Endothelial cell of umbilical vein (primary cell): ENCODE results near the gene CFAP46. TPM values are rescaled to one million over a fixed set of nuclear protein-coding genes. Genes with fewer than 3 reads are reported as not detected.

Source experiments
- BruUV-seq: library from RNA; stranded (reverse); fragments of 400-500 nt; replicated peaks from 2 replicates; lab custom pipeline; 2021; lab: Mats Ljungman, UMichigan
- CTCF ChIA-PET: fragments of 300-600, 350-600 bp; sonication (Branson Sonifier 250); formaldehyde crosslinking; loops from one replicate; lab custom pipeline; 2021; ENCODE audit warnings: antibody characterized with exemption, inconsistent platforms; lab: Charles Lee
- POLR2A ChIA-PET: fragments of 300-600, 350-600 bp; sonication (Branson Sonifier 250); formaldehyde crosslinking; loops from one replicate; lab custom pipeline; 2021; ENCODE audit warnings: antibody characterized with exemption, inconsistent platforms; lab: Charles Lee
- DNase-seq: peaks from one replicate; pipeline ENCODE4 v3.0.0-alpha.2; 2011; ENCODE audit warnings: low read depth, low spot score
- FAIRE-seq: peaks from 2 replicates; lab custom pipeline; 2011; peaks lifted over from hg19 to GRCh38; lab: Jason Lieb, UNC
- H2AFZ ChIP-seq: 2 replicates; pipeline ENCODE4 v1.6.0; 2012; ENCODE audit warnings: low read depth, low read length, control low read depth, inconsistent platforms
- H3K27ac ChIP-seq: 2 replicates; pipeline ENCODE4 v1.5.1; 2011; ENCODE audit warnings: low read depth, mild to moderate bottlenecking, control low read depth, low read length, moderate library complexity; ENCODE audit not compliant: insufficient read depth
- H3K27me3 ChIP-seq, 2 experiments: 2 replicates each; pipeline versions ENCODE4 v1.6.0 to v1.6.1; 2011; ENCODE audit warnings: low read length in 2 of 2, mixed read lengths in 1 of 2; ENCODE audit not compliant: control insufficient read depth in 2 of 2, insufficient read depth in 2 of 2
- H3K36me3 ChIP-seq, 2 experiments: 2 replicates in 1 of 2; 3 replicates in 1 of 2; pipeline ENCODE4 v1.5.1; 2011; ENCODE audit warnings: low read length in 2 of 2, mild to moderate bottlenecking in 1 of 2, moderate library complexity in 1 of 2; ENCODE audit not compliant: control insufficient read depth in 2 of 2, insufficient read depth in 2 of 2; ENCODE audit errors: extremely low read depth in 1 of 2
- H3K4me1 ChIP-seq: 3 replicates; pipeline ENCODE4 v1.5.1; 2011; ENCODE audit warnings: mild to moderate bottlenecking, low read length; ENCODE audit not compliant: control insufficient read depth, insufficient read depth; ENCODE audit errors: extremely low read depth
- H3K4me2 ChIP-seq: 2 replicates; pipeline ENCODE4 v1.6.1; 2011; ENCODE audit warnings: low read length, control low read depth, mixed read lengths; ENCODE audit not compliant: insufficient read depth
- H3K4me3 ChIP-seq, 3 experiments: fragments of 200-600 bp in 1 of 3; sonication (generic), shearing (Covaris generic) in 1 of 3; replicated peaks in 1 of 3; 2 replicates each; pipeline ENCODE4 v1.5.1; 2011 to 2016; ENCODE audit warnings: control low read depth in 3 of 3, low read length in 3 of 3, mild to moderate bottlenecking in 2 of 3, inconsistent platforms in 1 of 3, low read depth in 1 of 3, moderate library complexity in 1 of 3; ENCODE audit not compliant: insufficient read depth in 1 of 3
- H3K79me2 ChIP-seq: 2 replicates; pipeline ENCODE4 v1.6.0; 2012; ENCODE audit warnings: low read length, inconsistent platforms; ENCODE audit not compliant: control insufficient read depth, insufficient read depth
- H3K9ac ChIP-seq: replicated peaks from 2 replicates; pipeline ENCODE3; 2011; ENCODE audit warnings: low read length, control low read depth; ENCODE audit not compliant: insufficient read depth; ENCODE audit errors: extremely low read depth
- H3K9me1 ChIP-seq: replicated peaks from 3 replicates; pipeline ENCODE4 v1.6.0; 2011; ENCODE audit warnings: mild to moderate bottlenecking, low read length; ENCODE audit not compliant: control insufficient read depth, insufficient read depth; ENCODE audit errors: extremely low read depth
- H3K9me3 ChIP-seq: replicated peaks from 2 replicates; pipeline ENCODE4 v1.5.1; 2012; ENCODE audit warnings: low read length, inconsistent platforms; ENCODE audit not compliant: control insufficient read depth, insufficient read depth
- H4K20me1 ChIP-seq: replicated peaks from 2 replicates; pipeline ENCODE3; 2011; ENCODE audit warnings: mild to moderate bottlenecking, low read length; ENCODE audit not compliant: control insufficient read depth, insufficient read depth; ENCODE audit errors: extremely low read depth
- EZH2 ChIP-seq: IDR thresholded peaks from 2 replicates; pipeline ENCODE4 v1.6.1; 2012; ENCODE audit warnings: borderline replicate concordance, low read depth, mild to moderate bottlenecking, moderate library complexity, low read length, inconsistent platforms; ENCODE audit not compliant: severe bottlenecking
- POLR2A ChIP-seq: IDR thresholded peaks from 2 replicates; pipeline ENCODE4 v1.6.1; 2012; ENCODE audit warnings: low read depth, mild to moderate bottlenecking, control low read depth, low read length
- dilution Hi-C: fragments of 300-500 bp; cut with MboI; formaldehyde crosslinking; loops from one replicate; pipeline ENCODE4 v1.15.0; 2019; ENCODE audit warnings: low sequenced_read_pairs; ENCODE audit not compliant: extremely low pct_ligation_motif_present
- intact Hi-C: fragments of 100-400 bp; cut with micrococcal nuclease; formaldehyde crosslinking; loops from one replicate; pipeline ENCODE4 v1.10.0; 2022
- polyA plus RNA-seq, 4 experiments: library from polyadenylated mRNA; depleted of rRNA in 3 of 4; stranded (reverse) in 3 of 4; unstranded in 1 of 4; fragments of >200 nt; gene quantifications; 2 replicates each; pipeline versions ENCODE4 v1.2.1 to v1.2.3, GENCODE V29; 2011 to 2012; ENCODE audit warnings: missing spikeins in 1 of 4
- total RNA-seq: library from RNA; stranded (reverse); gene quantifications from 2 replicates; pipeline ENCODE4 v1.2.3, GENCODE V29; 2021

Gene CFAP46
- total and polyA plus RNA-seq, 2 donors (not counting 3 experiments of a cell fraction or from before 2014, with no cell fraction given), result 0.75 to 0.98 TPM

GRCh38 chr10:132848291-132848701 lies 94.1 kb downstream of the CFAP46 start:
- Histone ChIP-seq H3K27ac (no peak overlapping the region), H3K4me2 (no peak overlapping the region), H3K9me1 (no peaks in the 10 kb centered on the region), H2AFZ (no peak overlapping the region), H3K27me3 (no peaks in the 10 kb centered on the region), H3K9me3 (no peaks in the 10 kb centered on the region), H3K79me2 (no peaks in the 10 kb centered on the region), H4K20me1 (no peaks in the 10 kb centered on the region), H3K36me3 (no peaks in the 10 kb centered on the region), H3K4me3 (no peak overlapping the region), H3K4me1 (no peaks in the 10 kb centered on the region), H3K9ac (no peak overlapping the region)
- no TSS peak for BruUV-seq
- no peak for DNase-seq
- POLR2A ChIA-PET, result no interaction called here
- CTCF ChIA-PET, result interaction anchor here (0.8 kb wide), 1 partner anchor 194 kb away, joined by 3 read pairs; no protein-coding TSS in a partner anchor
- no peak for FAIRE-seq
- no peak for TF ChIP-seq EZH2
- dilution Hi-C loops, result no loop called here
- intact Hi-C loops, result no loop called here

DNA sequence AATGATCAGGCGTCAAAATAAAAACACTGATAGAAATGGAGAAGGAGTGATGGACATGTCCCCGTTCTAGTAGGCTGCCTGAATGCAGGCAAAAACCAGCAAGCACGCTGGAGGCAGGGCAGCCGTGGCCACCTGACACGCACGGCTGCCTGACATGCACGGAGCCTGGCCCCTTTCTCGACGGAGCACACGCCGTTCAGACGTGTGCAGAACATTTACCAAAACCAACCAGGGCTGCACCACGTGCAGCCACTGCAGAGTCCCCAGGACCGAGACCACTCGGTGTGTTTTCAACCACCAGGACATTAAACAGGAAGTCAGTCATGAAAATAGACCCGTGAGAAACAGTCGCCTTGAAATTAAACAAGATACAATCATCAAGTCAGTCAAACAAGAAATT lies 94.5 kb downstream of the CFAP46 start:
- no TSS peak for BruUV-seq
- Histone ChIP-seq H2AFZ (no peak overlapping the region), H3K9me3 (no peaks in the 10 kb centered on the region), H3K27me3 (no peaks in the 10 kb centered on the region), H3K9ac (no peak overlapping the region), H3K4me2 (no peak overlapping the region), H3K9me1 (no peaks in the 10 kb centered on the region), H4K20me1 (no peaks in the 10 kb centered on the region), H3K4me1 (no peaks in the 10 kb centered on the region), H3K27ac (no peak overlapping the region), H3K79me2 (no peaks in the 10 kb centered on the region), H3K4me3 (no peak overlapping the region), H3K36me3 (no peaks in the 10 kb centered on the region)
- intact Hi-C loops (no loop called here), dilution Hi-C loops (no loop called here)
- POLR2A ChIA-PET, result no interaction called here
- DNase-seq (no peak), FAIRE-seq (no peak)
- CTCF ChIA-PET, result no interaction called here
- no peak for TF ChIP-seq POLR2A
